ENCODE measurements around the gene MAPKAP1. TPM values are rescaled to one million over a fixed set of nuclear protein-coding genes. Genes with fewer than 3 reads are reported as not detected.
A peak's percentile ranks its signal among the peaks of the same experiment; 100 is the strongest.

Gene MAPKAP1
- total and polyA plus RNA-seq, 9 of the 15 experiments (the other 6 are each of a cell fraction or from before 2014, with no cell fraction given) = 2.6 to 82.1 (median 61.1) TPM

DNA sequence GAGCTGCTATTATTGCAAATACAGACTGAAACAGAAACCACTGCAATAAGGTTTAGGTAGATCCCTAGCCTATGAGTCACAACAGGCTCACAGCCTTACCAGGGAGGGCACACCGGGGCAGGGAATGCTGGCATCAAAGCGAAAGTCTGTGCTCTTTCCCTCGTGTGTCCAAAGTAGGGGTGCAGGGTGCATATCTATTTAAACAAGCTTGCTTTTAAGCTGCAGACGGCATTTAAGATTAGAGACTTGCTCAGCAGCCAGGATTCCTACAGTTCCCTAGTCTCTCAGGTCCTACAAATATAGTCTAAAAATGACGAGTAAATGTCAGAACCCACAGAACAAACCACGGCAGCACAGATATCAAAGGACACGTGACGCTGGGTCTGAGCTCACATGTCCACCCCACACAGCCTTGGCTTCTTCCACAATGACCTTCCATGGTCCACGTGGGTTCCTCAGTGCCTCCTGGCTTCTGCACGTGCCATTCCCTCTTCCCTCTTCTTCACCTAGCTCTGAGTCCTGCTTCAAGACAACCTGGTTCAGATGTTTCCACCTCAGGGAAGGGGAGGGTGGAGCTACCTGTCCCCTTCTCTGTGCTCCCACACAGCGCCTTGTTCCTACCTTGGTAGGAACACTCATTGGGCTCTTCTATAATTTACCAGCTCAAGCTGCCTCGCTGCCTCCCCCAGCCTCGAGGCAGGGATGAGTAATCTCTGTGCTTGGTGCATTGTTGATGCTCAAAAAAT is 193.2 kb downstream of the MAPKAP1 start (continued):
- TF ChIP-seq, protein P1, sequence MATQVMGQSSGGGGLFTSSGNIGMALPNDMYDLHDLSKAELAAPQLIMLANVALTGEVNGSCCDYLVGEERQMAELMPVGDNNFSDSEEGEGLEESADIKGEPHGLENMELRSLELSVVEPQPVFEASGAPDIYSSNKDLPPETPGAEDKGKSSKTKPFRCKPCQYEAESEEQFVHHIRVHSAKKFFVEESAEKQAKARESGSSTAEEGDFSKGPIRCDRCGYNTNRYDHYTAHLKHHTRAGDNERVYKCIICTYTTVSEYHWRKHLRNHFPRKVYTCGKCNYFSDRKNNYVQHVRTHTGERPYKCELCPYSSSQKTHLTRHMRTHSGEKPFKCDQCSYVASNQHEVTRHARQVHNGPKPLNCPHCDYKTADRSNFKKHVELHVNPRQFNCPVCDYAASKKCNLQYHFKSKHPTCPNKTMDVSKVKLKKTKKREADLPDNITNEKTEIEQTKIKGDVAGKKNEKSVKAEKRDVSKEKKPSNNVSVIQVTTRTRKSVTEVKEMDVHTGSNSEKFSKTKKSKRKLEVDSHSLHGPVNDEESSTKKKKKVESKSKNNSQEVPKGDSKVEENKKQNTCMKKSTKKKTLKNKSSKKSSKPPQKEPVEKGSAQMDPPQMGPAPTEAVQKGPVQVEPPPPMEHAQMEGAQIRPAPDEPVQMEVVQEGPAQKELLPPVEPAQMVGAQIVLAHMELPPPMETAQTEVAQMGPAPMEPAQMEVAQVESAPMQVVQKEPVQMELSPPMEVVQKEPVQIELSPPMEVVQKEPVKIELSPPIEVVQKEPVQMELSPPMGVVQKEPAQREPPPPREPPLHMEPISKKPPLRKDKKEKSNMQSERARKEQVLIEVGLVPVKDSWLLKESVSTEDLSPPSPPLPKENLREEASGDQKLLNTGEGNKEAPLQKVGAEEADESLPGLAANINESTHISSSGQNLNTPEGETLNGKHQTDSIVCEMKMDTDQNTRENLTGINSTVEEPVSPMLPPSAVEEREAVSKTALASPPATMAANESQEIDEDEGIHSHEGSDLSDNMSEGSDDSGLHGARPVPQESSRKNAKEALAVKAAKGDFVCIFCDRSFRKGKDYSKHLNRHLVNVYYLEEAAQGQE (IDR thresholded peaks at IDR 0.05; ENCODE audit: borderline replicate concordance) = peak; percentile 27; the same call in 1 of the 2 replicates
- TF ChIP-seq, protein P1 (CRISPR knock-in tag; IDR thresholded peaks at IDR 0.05; ENCODE audit: low read depth) = no peak
- TF ChIP-seq ZNF764 (CRISPR knock-in tag; IDR thresholded peaks at IDR 0.05; ENCODE audit: low read depth) = no peak
- peak; percentile 55 for TF ChIP-seq L3MBTL2 (IDR thresholded peaks at IDR 0.05)
- no peak for TF ChIP-seq HCFC1 (IDR thresholded peaks at IDR 0.05; ENCODE audit: low read depth, low read length)
- TF ChIP-seq, protein P2, sequence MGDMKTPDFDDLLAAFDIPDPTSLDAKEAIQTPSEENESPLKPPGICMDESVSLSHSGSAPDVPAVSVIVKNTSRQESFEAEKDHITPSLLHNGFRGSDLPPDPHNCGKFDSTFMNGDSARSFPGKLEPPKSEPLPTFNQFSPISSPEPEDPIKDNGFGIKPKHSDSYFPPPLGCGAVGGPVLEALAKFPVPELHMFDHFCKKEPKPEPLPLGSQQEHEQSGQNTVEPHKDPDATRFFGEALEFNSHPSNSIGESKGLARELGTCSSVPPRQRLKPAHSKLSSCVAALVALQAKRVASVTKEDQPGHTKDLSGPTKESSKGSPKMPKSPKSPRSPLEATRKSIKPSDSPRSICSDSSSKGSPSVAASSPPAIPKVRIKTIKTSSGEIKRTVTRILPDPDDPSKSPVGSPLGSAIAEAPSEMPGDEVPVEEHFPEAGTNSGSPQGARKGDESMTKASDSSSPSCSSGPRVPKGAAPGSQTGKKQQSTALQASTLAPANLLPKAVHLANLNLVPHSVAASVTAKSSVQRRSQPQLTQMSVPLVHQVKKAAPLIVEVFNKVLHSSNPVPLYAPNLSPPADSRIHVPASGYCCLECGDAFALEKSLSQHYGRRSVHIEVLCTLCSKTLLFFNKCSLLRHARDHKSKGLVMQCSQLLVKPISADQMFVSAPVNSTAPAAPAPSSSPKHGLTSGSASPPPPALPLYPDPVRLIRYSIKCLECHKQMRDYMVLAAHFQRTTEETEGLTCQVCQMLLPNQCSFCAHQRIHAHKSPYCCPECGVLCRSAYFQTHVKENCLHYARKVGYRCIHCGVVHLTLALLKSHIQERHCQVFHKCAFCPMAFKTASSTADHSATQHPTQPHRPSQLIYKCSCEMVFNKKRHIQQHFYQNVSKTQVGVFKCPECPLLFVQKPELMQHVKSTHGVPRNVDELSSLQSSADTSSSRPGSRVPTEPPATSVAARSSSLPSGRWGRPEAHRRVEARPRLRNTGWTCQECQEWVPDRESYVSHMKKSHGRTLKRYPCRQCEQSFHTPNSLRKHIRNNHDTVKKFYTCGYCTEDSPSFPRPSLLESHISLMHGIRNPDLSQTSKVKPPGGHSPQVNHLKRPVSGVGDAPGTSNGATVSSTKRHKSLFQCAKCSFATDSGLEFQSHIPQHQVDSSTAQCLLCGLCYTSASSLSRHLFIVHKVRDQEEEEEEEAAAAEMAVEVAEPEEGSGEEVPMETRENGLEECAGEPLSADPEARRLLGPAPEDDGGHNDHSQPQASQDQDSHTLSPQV (IDR thresholded peaks at IDR 0.05) = no peak
- TF ChIP-seq, protein P3, sequence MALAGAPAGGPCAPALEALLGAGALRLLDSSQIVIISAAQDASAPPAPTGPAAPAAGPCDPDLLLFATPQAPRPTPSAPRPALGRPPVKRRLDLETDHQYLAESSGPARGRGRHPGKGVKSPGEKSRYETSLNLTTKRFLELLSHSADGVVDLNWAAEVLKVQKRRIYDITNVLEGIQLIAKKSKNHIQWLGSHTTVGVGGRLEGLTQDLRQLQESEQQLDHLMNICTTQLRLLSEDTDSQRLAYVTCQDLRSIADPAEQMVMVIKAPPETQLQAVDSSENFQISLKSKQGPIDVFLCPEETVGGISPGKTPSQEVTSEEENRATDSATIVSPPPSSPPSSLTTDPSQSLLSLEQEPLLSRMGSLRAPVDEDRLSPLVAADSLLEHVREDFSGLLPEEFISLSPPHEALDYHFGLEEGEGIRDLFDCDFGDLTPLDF (CRISPR knock-in tag; IDR thresholded peaks at IDR 0.05) = no peak
- no peak for TF ChIP-seq NONO (IDR thresholded peaks at IDR 0.05; ENCODE audit: low read depth in 2 of 2, low read length in 1 of 2)
- TF ChIP-seq TCF3 (CRISPR knock-in tag; IDR thresholded peaks at IDR 0.05) = peak; percentile 80
- TF ChIP-seq FIP1L1 (IDR thresholded peaks at IDR 0.05; ENCODE audit: low read depth, low read length, poor library complexity, severe bottlenecking) = no peak
- TF ChIP-seq GATA2 (CRISPR knock-in tag; IDR thresholded peaks at IDR 0.05) = peak; percentile 52
- peak; percentile 61 for TF ChIP-seq TAL1 (IDR thresholded peaks at IDR 0.05)
- TF ChIP-seq, protein P4, sequence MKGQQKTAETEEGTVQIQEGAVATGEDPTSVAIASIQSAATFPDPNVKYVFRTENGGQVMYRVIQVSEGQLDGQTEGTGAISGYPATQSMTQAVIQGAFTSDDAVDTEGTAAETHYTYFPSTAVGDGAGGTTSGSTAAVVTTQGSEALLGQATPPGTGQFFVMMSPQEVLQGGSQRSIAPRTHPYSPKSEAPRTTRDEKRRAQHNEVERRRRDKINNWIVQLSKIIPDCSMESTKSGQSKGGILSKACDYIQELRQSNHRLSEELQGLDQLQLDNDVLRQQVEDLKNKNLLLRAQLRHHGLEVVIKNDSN (CRISPR knock-in tag; IDR thresholded peaks at IDR 0.05) = peak; percentile 90

Measured in K562 (cell line).